Right atrium auricular region (tissue), 2 donors: ENCODE data around the gene ACY1. TPM values are rescaled to one million over a fixed set of nuclear protein-coding genes. Genes with fewer than 3 reads are reported as not detected.
"Not testable (repeated sequence)": the region's sequence is repeated elsewhere in the genome, so short reads cannot be mapped to it uniquely, and the experiment has no call there.

Source experiments
- DNase-seq: peaks from one replicate; pipeline ENCODE4 v3.0.0-alpha.2; 2019; ENCODE audit warnings: low spot score
- H3K27ac ChIP-seq, 2 donors: fragments of 200-600 bp; sonication (generic); 1 replicate in 1 of 2; 2 replicates in 1 of 2; pipeline ENCODE4 v1.5.1; 2016 to 2019
- H3K27me3 ChIP-seq, 2 donors: fragments of 200-600 bp; sonication (generic); one replicate each; pipeline versions ENCODE4 v1.5.1 to v1.6.0; 2017 to 2019
- H3K36me3 ChIP-seq: fragments of 200-600 bp; sonication (generic); one replicate; pipeline ENCODE4 v1.5.1; 2016
- H3K4me1 ChIP-seq, 2 donors: fragments of 200-600 bp; sonication (generic); one replicate each; pipeline versions ENCODE4 v1.5.1 to v1.6.0; 2017 to 2019
- H3K4me3 ChIP-seq, 2 donors: fragments of 200-600 bp; sonication (generic); 1 replicate in 1 of 2; 2 replicates in 1 of 2; pipeline ENCODE4 v1.5.1; 2017 to 2019; ENCODE audit warnings: mild to moderate bottlenecking in 1 of 2, moderate library complexity in 1 of 2
- H3K9me3 ChIP-seq, 2 donors: fragments of 200-600 bp; sonication (generic); one replicate each; pipeline ENCODE4 v1.5.1; 2019
- total RNA-seq, 2 donors: library from RNA; depleted of rRNA; stranded (reverse); fragments of >200 nt; gene quantifications; one replicate each; pipeline ENCODE4 v1.1.0, GENCODE V29; 2016
- TF ChIP-seq, protein P1 (sequence below), 2 donors: fragments of 200-600 bp; sonication (generic); IDR thresholded peaks; one replicate each; pipeline ENCODE4 v1.5.1; 2019; ENCODE audit warnings: antibody characterized with exemption in 2 of 2

Gene ACY1
- total RNA-seq, 2 donors from 2014 or later, result 26.0 to 29.8 TPM

DNA sequence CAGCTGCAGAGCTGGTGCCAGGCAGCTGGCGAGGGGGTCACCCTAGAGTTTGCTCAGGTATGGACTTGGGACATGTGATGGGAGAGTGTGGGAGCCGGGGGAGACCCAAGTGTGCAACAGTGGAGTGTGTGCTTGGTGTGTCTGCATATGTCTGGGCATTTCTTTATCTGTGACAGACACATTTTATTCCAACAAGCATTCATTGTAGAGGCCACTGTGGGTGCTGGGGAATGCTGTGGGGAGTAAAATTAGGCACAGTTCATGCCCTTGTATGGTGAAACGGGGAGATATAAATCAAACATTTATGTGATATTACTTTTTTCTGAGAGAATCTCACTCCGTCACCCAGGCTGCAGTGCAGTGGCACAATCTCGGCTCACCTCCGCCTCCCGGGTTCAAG is 4.2 kb downstream of the ACY1 start:
- TF ChIP-seq, protein P1, sequence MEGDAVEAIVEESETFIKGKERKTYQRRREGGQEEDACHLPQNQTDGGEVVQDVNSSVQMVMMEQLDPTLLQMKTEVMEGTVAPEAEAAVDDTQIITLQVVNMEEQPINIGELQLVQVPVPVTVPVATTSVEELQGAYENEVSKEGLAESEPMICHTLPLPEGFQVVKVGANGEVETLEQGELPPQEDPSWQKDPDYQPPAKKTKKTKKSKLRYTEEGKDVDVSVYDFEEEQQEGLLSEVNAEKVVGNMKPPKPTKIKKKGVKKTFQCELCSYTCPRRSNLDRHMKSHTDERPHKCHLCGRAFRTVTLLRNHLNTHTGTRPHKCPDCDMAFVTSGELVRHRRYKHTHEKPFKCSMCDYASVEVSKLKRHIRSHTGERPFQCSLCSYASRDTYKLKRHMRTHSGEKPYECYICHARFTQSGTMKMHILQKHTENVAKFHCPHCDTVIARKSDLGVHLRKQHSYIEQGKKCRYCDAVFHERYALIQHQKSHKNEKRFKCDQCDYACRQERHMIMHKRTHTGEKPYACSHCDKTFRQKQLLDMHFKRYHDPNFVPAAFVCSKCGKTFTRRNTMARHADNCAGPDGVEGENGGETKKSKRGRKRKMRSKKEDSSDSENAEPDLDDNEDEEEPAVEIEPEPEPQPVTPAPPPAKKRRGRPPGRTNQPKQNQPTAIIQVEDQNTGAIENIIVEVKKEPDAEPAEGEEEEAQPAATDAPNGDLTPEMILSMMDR (IDR thresholded peaks at IDR 0.05), result no peak
- no peaks in the 10 kb centered on the region for H3K9me3 ChIP-seq
- no peak overlapping the region for H3K27ac ChIP-seq
- H3K36me3 ChIP-seq, result peaks cover 14% of the 10 kb centered on the region
- DNase-seq, result no peak
- H3K4me3 ChIP-seq, result no peak overlapping the region
- H3K4me1 ChIP-seq, result peaks cover 0 to 18% of the 10 kb centered on the region in 2 donors
- no peaks in the 10 kb centered on the region for H3K27me3 ChIP-seq

DNA sequence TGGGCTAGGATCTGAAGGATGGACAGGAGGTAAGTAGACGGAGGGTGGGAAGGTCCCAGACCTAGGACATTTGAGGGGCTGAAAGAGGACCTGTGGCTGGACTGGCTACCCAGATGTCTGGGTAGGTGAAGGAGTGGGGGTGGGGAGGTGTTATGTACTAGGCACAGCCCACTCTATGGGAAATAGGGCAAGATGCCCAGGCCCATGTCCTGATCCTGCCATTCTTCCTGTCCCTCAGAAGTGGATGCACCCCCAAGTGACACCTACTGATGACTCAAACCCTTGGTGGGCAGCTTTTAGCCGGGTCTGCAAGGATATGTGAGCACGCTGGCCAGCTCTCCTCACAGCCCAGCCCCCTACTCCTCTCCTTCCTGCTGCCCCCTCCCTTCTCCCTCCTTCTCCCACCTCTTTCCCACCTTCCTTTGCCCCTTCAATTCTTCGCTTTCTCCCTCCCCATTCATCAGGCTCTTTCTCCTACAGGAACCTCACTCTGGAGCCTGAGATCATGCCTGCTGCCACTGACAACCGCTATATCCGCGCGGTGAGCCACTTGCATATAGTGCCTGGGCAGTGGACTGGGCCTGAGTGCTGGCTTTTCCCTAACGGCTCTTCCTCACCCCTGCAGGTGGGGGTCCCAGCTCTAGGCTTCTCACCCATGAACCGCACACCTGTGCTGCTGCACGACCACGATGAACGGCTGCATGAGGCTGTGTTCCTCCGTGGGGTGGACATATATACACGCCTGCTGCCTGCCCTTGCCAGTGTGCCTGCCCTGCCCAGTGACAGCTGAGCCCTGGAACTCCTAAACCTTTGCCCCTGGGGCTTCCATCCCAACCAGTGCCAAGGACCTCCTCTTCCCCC is 5.2 kb downstream of the ACY1 start:
- DNase-seq, result no peak
- Histone ChIP-seq H3K4me1 (peaks cover 0 to 12% of the 10 kb centered on the region in 2 donors), H3K27ac (no peak overlapping the region), H3K9me3 (no peaks in the 10 kb centered on the region), H3K4me3 (no peak overlapping the region), H3K27me3 (no peaks in the 10 kb centered on the region), H3K36me3 (peaks cover 21% of the 10 kb centered on the region)
- TF ChIP-seq, protein P1 (IDR thresholded peaks at IDR 0.05), result no peak

DNA sequence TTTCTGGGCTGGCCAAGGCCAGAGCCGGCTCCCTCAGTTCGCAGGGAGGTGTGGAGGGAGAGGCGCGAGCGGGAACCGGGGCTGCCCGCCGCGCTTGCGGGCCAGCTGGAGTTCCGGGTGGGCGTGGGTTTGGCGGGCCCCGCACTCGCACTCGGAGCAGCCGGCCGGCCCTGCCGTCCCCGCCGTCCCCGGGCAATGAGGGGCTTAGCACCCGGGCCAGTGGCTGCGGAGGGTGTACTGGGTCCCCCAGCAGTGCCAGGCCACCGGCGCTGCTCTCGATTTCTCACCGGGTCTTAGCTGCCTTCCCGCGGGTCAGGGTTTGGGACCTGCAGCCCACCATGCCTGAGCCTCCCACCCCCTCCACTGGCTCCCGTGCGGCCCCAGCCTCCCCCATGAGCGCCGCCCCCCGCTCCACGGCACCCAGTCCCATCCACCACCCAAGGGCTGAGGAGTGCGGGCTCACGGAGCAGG is 7.2 kb downstream of the ACY1 start:
- H3K4me1 ChIP-seq, result peaks cover 0 to 19% of the 10 kb centered on the region in 2 donors
- not testable (repeated sequence) for H3K4me3 ChIP-seq, H3K9me3 ChIP-seq, H3K27me3 ChIP-seq, DNase-seq, H3K27ac ChIP-seq
- peaks cover 35% of the 10 kb centered on the region for H3K36me3 ChIP-seq

DNA sequence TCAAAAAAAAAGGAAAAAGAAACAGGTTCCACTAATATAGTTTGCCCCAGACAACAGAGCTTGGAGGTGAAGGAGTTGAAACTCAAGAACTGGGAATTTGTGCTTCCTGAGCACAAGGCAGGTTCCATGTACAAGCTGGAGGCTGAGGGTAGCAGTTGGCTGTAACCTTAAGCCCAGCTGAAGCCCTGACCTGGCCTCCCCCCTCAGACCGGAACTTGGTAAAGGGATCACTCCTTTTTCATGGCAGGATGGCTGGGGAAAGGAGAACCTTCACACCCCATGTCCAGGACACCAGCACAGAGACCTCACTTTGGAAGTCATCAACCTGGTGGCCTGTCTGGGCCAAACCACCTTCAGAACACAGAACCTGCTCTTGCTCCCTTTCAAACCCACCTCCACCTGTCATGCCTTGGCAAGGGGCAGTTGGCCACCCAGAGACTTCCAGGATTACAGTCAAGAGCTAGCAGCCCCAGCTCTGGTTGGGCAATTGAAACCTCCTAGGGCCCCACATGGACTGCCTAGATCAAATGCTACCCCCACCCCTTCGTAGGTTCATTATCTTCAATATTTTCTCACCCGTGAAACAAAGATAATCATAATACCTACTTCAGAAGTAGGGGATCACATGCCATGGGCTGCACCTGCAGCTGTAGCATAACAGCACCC is 8.8 kb downstream of the ACY1 start:
- Histone ChIP-seq H3K9me3 (no peaks in the 10 kb centered on the region), H3K4me1 (peaks cover 0 to 19% of the 10 kb centered on the region in 2 donors), H3K27me3 (no peaks in the 10 kb centered on the region), H3K4me3 (no peak overlapping the region), H3K36me3 (peaks cover 35% of the 10 kb centered on the region), H3K27ac (no peak overlapping the region)
- no peak for DNase-seq
- TF ChIP-seq, protein P1 (IDR thresholded peaks at IDR 0.05), result no peak

DNA sequence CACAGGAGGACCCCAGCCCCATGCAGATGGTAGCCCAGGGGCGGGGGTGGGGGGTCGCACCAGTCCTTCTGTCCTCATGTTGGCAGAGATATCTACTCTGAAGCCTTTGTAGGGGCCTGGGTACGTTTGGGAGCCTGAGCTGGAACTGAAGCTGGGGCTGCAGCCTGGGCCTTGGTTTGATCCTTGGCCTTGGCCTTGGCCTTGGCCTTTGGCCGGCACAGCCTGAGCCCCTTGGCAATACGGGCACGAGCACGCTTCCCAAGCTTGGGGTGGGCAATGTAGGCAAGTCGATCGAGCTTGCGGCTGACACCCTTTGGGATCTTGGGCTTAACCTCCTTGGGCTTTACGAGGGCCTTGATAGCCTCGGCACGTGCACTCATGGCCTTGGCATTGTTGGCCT is 10.3 kb downstream of the ACY1 start:
- not testable (repeated sequence) for H3K27ac ChIP-seq, DNase-seq, H3K27me3 ChIP-seq, H3K4me3 ChIP-seq, H3K9me3 ChIP-seq
- peaks cover 0 to 19% of the 10 kb centered on the region in 2 donors for H3K4me1 ChIP-seq
- H3K36me3 ChIP-seq, result peaks cover 35% of the 10 kb centered on the region

DNA sequence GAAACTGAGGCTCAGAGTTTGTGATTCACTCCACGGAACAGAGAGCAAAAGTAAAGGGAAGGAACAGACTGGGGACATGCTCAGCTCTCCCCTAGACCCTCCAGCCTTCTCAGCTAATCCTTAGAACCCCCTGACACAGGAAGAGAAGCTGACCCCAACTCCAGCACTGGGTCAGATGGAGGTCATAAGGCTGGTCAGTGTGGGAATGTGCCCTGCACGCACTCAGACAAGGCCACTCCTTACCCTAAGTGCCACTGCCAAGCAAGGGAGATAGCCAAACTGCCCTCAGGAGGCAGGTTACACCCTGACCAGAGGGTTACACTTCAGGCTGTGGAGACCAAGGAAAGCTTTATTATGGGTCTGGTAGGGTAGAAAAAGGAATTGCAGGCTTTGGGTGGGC is 11.2 kb downstream of the ACY1 start:
- H3K4me1 ChIP-seq, result peaks cover 0 to 17% of the 10 kb centered on the region in 2 donors
- no peak for DNase-seq
- no peaks in the 10 kb centered on the region for H3K9me3 ChIP-seq
- H3K4me3 ChIP-seq, result peak overlapping the region; percentile 78 to 84
- peak overlapping the region in 1 of 2 donors; percentile 90 for H3K27ac ChIP-seq
- H3K27me3 ChIP-seq, result no peaks in the 10 kb centered on the region
- TF ChIP-seq, protein P1 (IDR thresholded peaks at IDR 0.05), result no peak
- H3K36me3 ChIP-seq, result peaks cover 35% of the 10 kb centered on the region
